HG02588 (cell line): ENCODE data around the gene SCN1A.
"Not testable (repeated sequence)": the region's sequence is repeated elsewhere in the genome, so short reads cannot be mapped to it uniquely, and the experiment has no call there.

ENCODE experiments used
- ATAC-seq: cut with Tn5 transposase; IDR thresholded peaks from one replicate; pipeline ENCODE4 v1.9.1; 2021; ENCODE audit warnings: mild to moderate bottlenecking, moderate library complexity; ENCODE audit not compliant: unreplicated experiment

SCN1A gene

DNA sequence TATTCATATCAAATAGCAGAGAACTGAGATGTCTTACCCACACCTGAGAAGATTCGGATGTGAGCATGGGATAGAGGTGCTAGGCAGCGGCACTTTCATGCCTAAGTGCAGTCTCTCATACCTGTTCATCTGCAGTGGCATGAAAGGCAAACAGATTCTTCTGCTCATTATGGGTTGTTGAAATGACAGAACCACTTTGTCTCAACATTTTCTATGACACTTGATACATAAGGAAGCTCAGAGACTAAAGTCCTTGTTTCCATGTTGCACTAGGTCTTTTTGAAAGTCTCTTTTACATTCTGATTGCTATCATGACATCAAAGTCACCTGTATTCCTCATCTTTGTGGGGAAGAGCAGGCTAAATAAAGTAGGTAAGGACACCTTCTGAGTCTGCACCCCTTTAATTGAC, 8.0 kb upstream of the SCN1A start:
- no peak for ATAC-seq

DNA sequence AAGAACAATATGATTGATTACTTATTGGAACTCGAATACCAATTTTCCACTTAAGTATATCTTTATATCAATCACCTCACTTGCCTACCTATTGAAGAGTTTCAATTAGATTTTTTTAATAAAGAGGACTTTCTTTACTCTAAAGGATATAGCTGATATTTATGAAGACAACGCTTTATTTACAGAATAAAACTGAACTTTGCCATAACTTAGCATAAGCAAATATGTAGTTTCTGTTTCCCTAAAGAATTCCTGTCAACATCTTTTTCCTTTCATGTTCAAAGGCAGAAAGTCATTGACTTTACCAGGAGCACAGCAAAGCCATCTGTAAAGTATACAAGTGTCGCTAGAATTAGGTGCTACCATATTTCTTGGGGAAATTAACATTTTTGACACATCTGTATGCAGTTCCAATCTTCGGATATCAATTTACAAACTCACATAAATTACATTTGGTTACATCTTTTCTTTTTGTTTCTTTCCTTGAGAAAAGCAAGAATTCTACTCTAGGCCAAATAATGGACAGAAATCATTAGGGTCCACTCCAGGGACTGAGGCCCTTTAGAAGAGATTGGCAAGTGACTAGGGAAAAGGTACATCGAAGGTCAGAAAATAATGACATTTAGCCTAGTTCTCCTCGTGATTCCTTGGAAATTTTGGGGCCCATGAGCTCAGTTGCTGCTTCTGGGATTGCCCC, 7.5 kb upstream of the SCN1A start:
- no peak for ATAC-seq

DNA sequence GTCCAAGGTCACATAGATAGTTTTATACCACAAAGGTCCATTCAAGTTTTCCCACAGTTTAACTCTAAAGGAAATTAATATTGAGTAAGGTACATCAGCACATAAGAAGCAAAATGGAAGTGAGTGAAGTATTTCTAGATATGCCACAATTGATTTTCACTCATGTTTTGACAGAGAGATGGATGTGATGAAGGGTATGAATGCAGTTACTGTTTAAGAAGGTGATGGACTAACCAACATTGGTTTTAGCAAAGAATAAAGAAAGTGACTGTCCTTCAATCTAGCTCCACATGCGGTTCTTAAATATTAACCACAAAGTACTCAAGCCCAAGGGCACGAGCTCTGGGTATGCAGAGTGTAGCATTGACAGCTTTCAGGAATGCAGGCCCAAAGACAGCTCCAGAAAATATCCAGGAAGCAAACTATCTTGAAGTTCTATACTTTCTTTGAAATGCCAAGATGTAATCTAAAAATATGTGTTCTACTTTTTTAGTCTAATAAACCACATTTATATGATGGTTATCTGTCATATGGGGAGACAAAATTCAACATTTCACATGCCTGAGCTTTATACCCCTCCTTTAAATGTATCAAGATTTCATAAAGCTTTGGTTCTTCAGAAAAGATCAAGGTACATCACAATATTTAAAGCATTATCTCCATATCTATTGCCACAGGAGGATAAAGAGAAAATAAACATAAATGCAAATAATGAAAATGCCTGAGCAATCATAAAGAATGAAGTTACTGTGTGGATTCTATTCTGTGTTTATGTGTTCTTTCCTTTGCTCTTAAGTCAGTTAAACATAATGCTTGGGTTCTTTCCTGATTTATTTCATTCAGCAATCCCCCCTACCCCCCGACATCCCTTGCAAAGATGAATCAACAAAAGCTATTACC, 6.7 kb upstream of the SCN1A start:
- no peak for ATAC-seq

DNA sequence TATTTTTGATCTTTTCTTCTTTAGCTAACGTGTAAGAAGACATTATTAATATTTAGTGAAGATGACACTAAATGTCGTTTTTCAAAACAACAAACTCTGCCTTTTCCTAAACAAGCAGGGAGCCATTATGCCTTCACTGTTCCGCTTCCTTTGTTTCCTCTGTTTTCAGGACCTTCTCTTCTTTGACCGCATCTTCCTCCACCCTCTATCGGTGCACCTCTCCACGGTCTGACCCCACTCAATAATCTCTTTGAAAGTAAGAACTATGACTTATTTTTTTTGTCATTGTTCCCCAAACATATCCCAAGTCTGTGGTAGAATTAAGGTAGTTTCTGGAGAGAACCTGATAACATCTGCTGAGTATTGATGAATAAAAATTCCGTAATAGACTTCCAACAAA, 5.8 kb upstream of the SCN1A start:
- ATAC-seq, result no peak

DNA sequence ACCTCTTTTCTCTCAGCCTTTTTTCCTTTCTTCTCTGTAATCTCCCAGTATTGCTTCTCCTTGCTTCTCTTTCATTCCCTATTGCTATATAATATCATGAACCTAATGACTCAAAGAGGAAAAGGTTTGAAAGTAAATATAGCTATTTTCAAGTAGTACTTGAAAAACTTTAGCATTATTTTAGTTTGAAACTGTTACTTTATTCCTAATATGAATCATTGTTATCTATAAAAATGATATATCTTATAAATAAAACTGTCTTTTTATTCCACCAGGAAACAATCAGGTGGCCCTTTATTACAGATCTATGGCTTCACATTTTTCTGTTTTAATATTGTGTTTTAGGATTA, 311 bp upstream of the SCN1A start:
- ATAC-seq, result no peak

DNA sequence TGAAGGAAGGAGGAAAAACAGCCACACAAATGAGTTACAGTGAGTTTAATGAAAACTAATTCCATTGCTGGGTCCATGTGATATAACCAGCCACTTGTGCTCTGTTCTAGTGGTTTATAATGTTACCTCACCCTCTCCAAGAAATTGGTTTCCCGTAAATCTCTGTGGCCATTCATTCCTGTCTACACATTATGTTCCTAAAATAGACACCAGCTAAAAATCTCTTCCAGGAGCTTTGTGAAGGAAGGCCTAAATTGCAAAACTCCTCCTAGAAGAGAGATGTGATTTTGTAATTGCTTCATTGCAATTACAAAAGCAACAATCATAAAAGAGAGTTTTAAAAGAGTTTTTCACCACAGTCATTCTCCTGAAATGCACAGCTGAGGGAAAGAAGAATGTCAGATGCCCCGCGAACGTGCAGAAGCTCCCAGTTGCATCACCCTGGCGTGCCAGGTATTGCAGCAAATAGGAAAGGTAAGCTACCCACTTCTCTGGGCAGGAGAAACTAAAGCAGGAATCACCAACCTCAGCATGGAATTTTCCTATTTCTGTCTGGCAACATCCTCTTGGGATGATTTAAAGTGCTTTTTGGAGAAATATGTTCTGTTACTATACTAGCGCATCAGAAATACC, 1.7 kb downstream of the SCN1A start:
- ATAC-seq, result no peak

DNA sequence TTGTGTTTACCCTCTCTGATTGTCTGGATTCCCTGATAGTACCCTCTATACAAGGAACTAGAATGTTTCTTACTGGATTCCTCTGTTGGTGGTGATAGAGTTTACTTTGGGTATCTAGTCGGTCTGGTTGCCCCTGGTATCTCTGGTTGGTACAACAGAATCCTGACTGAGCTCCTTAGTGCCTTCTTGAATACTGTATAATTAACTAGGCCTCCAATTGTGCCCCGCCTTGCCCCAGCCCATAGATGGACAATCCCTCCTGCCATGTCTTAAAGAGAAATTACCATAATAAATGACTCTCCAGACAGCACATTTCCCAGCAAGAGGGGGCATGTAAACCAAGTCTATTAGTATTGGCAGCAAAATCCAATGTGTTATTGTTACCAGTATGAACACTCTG, 2.3 kb downstream of the SCN1A start:
- ATAC-seq, result no peak

DNA sequence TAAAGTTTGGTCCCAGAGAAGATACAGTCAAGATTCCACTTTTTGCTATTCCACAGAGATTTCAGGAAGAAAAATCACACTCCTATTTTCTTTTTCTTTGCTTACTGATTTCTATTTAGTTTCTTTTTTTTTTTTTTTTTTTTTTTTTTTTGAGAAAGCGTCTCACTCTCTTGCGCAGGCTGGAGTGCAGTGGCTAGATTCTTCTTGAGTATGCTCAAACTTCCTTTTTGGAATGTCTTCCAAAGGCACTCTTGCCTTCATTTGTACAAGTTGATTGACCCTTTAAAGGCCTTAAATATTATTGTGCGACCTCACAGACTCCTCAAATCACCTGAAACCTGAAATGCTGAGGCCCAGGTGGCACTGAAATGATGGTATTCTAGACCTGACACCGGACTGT, 9.6 kb downstream of the SCN1A start:
- no peak for ATAC-seq

DNA sequence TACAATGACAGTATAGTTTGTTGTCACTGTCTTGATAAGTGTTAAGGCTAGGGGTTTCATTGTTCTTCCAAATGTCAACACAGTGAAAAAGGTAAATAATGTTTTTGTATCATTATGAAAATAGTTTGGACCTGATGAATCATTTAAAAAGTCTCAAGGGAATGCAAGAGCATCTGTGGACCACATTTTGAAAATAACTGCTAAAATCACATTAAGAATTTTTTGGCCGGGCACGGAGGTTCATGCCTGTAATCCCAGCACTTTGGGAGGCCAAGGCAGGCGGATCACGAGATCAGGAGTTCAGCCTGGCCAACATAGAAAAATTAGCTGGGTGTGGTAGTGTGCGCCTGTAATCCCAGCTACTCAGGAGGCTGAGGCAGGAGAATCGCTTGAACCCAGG, 10.3 kb downstream of the SCN1A start:
- no peak for ATAC-seq

DNA sequence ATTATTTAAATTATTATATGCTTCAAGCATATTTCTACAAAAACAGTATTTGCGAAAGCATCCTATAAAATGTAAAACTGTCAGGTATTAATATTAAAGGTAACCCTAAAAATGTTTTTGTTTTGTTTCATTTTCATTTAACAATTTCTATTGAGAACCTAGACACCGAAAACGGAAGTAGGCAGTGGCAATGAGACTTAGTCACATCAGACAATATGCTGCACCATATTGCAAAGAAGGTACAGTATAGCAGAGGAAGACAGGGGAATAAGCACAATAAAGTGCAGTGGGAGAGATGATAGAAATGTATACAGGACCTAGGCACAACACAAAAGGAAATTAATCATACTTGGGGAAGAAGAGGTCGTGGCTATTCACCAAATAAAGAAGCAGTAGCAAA, 12.2 kb downstream of the SCN1A start:
- peak; percentile 79 for ATAC-seq

DNA sequence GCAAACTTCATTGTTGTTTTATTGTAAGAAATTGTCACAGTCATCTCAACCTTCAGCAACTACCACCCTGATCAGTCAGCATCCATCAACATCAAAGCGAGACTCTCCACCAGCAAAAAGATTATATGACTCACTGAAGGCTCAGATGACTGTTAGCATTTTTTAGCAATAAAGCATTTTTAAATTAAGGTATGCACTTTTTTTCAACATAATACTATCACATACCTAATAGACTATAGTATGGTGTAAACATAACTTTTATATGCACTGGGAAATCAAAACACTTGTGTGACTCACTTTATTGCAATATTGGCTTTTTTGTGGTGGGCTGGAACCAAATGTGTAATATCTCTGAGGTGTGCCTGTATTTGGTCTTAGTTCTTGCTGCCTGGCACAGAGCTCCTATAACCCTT, 15.6 kb downstream of the SCN1A start:
- no peak for ATAC-seq

DNA sequence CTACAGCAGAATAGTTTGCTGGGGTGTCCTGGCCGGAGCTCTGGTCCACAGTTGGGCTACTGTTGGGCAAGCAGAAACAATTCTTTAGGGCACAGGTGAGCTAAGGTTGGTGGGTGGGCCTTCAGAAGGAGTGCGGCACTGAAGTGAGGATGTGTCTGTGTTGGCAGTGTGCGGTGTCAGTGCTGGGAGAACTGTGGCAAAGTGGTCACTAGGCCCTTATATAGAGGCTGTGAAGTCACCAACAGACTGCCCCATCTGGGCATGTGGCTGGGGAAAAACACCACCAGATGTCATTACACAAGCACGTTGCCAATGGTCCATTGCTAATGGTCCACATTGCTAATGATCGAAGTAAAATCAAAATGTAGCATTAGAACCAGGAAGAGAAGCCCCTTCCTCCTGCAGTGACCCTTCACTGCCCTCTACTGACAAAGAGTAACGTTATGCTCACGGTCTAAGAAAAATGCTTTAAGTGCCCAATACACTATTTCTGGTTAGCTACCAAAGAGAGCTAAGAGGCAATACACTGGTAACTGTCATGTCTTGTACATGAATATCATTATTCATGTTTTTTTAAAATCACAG, 21.3 kb downstream of the SCN1A start:
- no peak for ATAC-seq

DNA sequence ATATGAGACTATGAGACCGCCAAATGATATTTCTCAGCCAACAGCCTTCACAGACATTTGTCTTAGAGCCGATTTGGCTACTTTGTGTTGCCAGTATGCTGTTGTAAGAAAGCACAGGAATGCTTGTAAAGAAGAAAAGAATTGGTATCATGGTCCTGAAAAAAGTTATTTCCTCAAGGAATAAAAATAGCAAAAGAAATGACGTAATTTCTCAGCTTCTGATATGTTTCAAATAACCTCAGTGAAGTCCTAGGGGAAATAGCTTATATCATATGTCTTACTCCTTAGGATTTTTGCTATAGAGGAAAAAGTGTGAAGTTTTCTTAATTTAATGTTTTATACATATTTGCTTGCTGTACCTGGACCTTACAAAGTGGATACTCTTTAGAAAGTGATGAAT, 23.0 kb downstream of the SCN1A start:
- ATAC-seq, result no peak

DNA sequence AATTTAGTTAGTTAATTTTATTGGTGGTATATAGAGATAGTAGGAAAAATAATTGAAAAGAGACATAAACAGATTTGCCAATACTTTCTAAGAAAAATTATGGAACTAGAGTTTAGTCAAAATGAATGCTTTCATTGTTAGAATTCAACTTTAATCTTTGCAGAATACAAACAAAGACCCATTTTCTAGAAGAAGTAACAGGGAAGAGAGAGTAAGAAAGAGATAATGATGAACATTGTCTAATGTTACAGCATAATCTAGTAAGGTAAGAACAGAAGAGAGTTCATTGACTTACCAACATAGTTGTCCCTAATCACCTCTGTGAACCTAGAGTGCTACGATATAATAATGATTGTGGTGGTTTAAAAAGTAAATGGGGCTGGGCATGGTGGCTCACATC, 23.7 kb downstream of the SCN1A start:
- ATAC-seq, result no peak

DNA sequence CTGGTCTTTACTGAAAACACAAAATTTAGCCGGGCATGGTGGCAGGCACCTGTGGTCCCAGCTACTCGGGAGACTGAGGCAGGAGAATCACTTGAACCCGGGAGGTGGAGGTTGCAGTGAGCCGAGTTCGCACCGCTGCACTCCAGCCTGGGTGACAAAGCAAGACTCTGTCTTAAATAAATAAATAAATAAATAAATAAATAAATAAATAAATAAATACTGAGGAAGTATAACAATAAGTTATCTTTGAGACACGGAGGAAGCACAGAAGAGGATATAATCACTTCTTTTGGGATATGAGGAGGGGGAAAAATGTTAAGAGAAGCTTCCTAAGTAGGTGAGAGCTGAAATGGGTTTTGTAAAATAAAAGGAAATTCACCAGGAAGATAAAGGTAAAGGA, 24.5 kb downstream of the SCN1A start:
- ATAC-seq, result not testable (repeated sequence)

DNA sequence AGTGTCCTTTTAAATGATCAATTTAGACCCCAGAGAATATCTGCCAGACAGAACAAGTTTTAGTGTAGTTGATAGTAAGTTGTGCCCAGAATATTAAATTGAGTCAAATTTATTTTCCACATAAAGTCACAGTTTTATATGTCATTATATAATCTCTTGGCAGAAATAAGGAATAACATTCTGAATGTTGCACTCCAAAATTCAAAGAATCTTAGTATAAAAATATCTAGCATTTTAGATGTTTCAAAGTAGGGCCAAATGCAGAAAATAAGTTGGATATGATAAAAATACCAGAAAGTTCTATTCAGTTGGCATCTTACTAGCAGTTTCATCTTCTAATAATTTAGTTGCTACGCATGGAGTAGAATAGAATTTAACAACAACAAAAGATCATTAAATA, 33.5 kb downstream of the SCN1A start:
- ATAC-seq, result no peak

DNA sequence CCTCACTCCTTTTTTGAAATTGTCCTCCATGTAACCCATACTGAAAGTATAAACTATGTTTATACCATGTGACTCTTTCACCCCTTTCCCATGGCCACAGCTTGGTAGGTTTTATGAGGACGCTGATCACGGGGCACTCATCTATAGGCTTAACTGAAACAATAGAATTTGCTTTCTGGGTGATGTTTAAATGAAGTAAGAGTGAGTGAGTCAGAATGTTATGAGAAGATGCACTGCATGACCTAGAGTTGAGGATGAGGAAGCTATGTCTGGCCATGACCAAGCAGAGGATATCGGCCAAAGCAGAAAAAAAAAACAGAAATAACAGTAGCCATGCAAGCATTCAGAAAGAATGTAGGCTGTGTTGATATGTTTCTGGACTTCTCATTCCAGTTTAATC, 34.9 kb downstream of the SCN1A start:
- ATAC-seq, result no peak

DNA sequence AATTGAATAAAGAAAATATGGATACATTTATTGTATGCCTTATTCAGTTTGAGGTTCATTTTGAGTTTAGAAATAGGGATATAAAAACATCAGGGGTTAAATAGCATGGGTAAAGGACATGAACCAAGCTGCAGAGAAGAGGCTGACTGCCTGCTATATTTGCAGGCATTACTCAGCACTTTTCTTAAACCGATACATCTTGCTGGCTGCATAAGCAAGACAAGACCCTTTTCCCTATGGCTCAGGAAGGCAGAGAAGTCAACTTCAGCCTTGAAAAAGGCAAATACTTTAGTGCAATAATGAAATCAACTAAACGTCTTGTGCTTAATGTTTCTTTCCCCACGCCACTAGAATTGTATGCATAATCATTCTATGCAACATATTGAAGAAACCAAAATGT, 36.4 kb downstream of the SCN1A start:
- ATAC-seq, result no peak

DNA sequence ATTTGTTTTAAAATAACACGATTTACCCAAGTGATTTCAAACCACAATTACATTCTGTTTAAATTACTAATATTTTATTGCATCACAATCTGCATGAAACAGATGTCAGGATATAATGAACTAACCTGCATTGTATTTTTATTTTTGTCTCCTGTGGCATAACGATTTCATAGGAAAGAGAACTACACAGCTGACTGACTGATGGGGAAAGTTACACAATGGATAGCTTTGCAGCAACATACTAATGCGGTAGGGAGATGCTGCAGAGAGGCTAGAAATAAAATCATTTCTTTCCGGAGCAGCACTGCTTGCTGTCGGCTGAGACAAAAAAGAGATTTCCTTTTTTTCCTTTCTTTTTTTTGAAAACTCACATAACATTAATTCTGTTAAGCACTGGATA, 36.9 kb downstream of the SCN1A start:
- no peak for ATAC-seq

DNA sequence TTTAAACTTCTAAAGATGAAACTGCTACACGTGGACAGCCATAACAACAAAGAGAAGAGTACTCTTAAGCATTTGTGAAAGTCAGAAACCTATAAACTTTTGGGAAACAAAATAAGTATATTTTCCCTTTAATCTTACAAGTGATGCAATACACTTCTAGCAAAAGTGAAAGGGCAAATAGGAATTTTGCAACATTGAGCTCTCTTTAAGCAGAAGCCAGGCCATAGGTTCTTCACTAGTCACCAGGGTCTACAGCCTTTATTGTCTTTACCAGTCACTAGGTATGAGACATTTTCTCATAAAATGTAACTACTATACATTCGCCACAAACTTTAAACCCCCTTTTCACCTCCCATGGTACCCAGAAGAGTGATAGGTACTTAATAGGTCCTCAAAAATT, 37.5 kb downstream of the SCN1A start:
- ATAC-seq, result no peak

DNA sequence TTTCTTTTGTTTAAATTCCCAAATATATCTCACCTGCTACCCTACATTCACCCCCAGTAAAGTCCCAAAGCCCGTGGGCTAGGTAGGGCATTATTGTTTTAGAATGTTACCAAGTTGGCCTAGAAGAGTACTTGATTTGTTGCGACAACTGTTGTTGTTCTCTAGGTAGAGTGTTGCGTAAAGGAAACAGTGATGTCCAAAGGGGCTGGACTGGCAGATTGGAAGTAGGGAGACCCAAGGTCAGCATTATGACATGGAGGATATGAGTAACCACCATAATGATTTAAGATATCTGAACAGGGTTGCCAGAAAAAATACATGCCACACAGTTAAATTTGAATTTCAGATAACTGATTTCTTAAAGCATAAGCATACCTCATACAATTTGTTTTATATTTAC, 39.2 kb downstream of the SCN1A start:
- no peak for ATAC-seq

DNA sequence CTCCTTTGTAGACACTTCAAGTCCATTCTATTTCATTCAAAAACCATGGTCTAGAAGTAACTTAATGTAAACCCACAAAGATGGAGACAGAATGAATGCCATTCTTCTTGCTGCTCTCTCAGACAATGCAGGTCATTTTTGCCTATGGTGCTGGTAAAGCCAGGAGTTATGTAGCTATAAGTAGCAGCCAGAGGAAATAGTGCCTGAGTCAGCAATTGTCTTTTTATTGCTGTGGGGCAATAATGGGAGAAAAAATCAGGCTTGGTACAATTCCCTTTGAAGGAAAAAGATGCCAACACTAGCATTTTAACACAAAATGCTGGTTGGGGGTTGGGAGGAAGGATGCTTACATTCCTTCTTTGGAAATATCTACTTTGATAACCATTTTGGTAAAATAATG, 43.5 kb downstream of the SCN1A start:
- ATAC-seq, result no peak
